Measurements from ENCODE around the gene GSC2. TPM values are rescaled to one million over a fixed set of nuclear protein-coding genes. Genes with fewer than 3 reads are reported as not detected.

GSC2 gene
- total RNA-seq, 4 donors from 2014 or later, result not detected

- DNase-seq (ENCODE audit: low spot score), result no peak
- no peak for TF ChIP-seq CTCF (IDR thresholded peaks at IDR 0.05)
- no peak for ATAC-seq (ENCODE audit: low FRiP score)
Observed at GRCh38 chr22:19131685-19132015, 18.4 kb downstream of the GSC2 start.

- DNase-seq (ENCODE audit: low spot score), result no peak
- no peak for ATAC-seq (ENCODE audit: low FRiP score)
- TF ChIP-seq CTCF (IDR thresholded peaks at IDR 0.05), result no peak
Observed at GRCh38 chr22:19130959-19131684, 19.0 kb downstream of the GSC2 start, which contains the start of gene TSSK2. TSSK2 (plus strand) TSS chr22:19131308; CDS start chr22:19131400, 92 bp downstream.

GRCh38 chr22:19129871-19130270 is 20.2 kb downstream of the GSC2 start:
- DNase-seq (ENCODE audit: low spot score), result no peak
- no peak for TF ChIP-seq CTCF (IDR thresholded peaks at IDR 0.05)
- ATAC-seq (ENCODE audit: low FRiP score), result no peak

- TF ChIP-seq CTCF (IDR thresholded peaks at IDR 0.05), result no peak
- no peak for ATAC-seq (ENCODE audit: low FRiP score)
- DNase-seq (ENCODE audit: low spot score), result no peak
Observed at GRCh38 chr22:19128946-19129727, 21.0 kb downstream of the GSC2 start.

GRCh38 chr22:19128009-19128401 is 22.1 kb downstream of the GSC2 start:
- ATAC-seq (ENCODE audit: low FRiP score) (no peak), DNase-seq (ENCODE audit: low spot score) (no peak)
- TF ChIP-seq CTCF (IDR thresholded peaks at IDR 0.05), result no peak

- no peak for ATAC-seq (ENCODE audit: low FRiP score)
Observed at GRCh38 chr22:19127329-19128008, 22.6 kb downstream of the GSC2 start.

More at GRCh38 chr22:19127329-19128008, 22.6 kb downstream of the GSC2 start:
- no peak for DNase-seq (ENCODE audit: low spot score)
- no peak for TF ChIP-seq CTCF (IDR thresholded peaks at IDR 0.05)
